WI38 (cell line): Measurements from ENCODE around the gene SERTAD1.

Experiments
- H3K4me3 ChIP-seq: 2 replicates; pipeline ENCODE4 v1.5.1; 2011; ENCODE audit warnings: low read depth, mild to moderate bottlenecking, control low read depth, low read length
- TF ChIP-seq, protein P1 (sequence below): IDR thresholded peaks from 2 replicates; pipeline ENCODE4 v1.5.1; 2012; ENCODE audit warnings: low read depth, mild to moderate bottlenecking, control low read depth, low read length

SERTAD1 gene

DNA sequence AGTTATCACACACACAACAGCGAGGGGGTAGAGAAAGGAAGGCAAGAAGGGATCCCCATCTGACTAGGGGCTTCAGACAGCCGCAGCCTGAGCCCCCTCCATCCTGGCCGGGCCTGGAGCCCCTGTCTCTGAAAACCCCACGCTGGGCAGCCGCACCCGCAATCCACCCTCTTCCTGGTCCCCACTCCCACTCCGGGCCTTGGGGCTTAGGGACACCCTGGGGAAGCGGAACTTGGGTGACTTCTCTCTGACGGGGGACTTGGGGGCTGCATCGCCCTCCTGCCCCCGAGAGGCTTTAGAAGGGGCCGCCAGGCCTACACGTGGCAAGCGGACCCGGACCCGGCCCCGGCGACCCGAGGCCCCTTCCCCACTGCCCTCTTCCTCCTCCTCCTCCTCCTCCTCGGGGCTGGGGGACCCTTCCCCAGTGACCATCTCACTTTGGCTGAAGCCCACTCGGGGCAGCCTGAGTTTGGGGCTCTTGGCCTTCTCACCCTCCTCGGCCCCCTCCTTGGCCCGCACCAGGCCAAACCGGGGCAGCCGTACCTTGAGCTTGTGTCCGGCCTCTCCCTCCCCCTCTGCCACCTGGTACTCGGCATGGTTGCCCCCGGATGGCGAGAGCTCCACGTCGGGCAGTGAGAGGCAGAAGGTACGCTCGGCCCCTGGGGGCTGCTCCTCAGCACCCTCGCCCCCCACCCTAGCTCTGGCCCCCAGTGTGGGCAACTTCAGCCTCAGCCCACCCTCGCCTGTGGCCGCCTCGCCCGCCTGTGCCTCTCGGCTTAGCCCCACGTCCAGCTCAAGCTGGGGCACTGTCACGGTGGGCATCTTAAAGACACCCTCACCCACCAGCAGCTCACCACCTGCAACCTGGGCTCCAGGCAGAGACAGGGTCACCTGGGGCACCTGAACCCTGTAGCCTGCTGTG is 31.6 kb downstream of the SERTAD1 start:
- TF ChIP-seq, protein P1, sequence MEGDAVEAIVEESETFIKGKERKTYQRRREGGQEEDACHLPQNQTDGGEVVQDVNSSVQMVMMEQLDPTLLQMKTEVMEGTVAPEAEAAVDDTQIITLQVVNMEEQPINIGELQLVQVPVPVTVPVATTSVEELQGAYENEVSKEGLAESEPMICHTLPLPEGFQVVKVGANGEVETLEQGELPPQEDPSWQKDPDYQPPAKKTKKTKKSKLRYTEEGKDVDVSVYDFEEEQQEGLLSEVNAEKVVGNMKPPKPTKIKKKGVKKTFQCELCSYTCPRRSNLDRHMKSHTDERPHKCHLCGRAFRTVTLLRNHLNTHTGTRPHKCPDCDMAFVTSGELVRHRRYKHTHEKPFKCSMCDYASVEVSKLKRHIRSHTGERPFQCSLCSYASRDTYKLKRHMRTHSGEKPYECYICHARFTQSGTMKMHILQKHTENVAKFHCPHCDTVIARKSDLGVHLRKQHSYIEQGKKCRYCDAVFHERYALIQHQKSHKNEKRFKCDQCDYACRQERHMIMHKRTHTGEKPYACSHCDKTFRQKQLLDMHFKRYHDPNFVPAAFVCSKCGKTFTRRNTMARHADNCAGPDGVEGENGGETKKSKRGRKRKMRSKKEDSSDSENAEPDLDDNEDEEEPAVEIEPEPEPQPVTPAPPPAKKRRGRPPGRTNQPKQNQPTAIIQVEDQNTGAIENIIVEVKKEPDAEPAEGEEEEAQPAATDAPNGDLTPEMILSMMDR = no peak
- H3K4me3 ChIP-seq = no peak overlapping the region

DNA sequence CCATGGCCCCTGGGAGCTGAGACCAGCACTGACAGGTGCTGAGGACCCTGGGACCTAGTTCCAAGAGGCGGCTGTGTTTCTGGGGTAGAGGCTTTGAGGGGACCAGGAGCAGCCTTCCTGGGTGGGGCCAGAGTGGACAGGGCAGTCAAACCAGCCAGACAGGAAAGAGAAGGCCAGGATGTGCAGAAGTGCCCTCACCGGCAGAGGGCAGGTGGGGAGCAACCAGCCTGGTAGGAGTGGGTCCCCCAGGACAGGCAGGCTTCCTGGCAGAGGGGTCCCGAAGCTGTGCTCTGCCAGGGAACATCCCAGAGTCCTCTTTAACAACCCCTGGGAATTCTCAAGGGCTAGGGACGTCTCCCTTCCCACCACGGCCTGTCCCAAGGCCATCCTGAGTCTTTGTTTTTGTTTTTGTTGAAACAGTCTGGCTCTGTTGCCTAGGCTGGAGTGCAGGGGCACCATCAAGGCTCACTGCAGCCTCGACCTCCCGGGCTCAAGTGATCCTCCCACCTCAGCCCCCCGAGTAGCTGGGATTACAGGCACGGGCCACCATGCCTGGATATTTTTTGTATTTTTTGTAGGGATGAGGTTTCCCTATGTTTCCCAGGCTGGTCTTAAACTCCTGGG is 32.8 kb downstream of the SERTAD1 start:
- TF ChIP-seq, protein P1 = no peak

DNA sequence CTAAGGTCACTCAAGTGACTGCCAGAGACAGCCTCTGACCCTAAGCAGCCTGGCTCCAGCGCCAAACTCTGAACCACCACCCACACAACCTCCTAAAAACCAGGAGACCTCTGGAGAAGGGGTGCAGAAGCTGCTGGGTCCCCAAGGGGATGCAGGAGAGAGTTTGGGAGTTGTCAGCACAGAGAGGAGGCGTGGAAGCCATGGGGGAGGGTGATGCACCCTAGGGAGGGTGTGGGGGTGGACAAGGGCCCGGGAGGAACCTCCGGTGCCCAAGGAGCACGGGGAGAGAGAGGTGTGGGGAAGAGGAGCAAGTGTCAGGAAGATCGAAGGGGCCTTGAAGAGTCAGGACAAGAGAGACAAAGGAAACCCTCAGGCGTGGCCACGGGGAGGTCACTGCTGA is 33.7 kb downstream of the SERTAD1 start:
- H3K4me3 ChIP-seq = no peak overlapping the region
- TF ChIP-seq, protein P1 = no peak

More for the DNA sequence above, 32.8 kb downstream of the SERTAD1 start:
- no peak overlapping the region for H3K4me3 ChIP-seq

DNA sequence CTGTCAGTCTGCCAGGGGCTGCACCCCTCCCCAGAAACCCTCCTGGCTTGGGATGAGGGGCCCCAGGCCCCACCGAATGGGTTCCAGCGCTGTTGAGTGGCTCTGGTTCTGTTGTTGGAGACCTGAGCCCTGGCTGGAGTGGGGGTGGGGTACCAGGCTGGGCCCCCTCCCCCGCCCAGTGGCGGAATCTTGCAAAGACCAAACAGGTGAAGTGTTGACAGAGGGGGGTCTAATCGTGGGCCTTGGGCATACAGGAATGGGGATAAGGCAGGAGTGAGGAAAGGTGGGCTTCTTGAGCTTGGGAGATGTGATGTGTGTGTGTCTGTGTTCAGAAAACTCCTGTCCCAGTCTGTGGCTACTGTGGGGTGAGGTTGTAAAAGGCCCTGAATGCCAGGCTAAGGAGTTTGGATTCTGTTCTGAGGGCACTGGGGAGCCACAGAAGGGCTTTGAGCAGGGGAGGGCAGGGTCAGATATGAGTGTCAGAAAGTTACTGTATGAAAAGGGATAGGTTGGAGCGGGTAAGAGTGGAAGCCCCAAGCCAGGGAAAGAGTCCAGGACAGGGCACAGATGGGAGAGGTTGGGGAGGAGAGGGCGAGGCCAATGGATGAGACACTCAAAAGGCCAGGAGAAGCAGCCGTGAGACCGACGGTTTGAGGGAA is 35.6 kb downstream of the SERTAD1 start, which contains the start of gene HIPK4:
TSS of gene HIPK4 (minus strand) at position 98 of the 659 bp plus-strand sequence. CDS start 279 bp downstream, outside the sequence.
- no peak within 1 kb of the TSS for H3K4me3 ChIP-seq
- TF ChIP-seq, protein P1 = no peak

DNA sequence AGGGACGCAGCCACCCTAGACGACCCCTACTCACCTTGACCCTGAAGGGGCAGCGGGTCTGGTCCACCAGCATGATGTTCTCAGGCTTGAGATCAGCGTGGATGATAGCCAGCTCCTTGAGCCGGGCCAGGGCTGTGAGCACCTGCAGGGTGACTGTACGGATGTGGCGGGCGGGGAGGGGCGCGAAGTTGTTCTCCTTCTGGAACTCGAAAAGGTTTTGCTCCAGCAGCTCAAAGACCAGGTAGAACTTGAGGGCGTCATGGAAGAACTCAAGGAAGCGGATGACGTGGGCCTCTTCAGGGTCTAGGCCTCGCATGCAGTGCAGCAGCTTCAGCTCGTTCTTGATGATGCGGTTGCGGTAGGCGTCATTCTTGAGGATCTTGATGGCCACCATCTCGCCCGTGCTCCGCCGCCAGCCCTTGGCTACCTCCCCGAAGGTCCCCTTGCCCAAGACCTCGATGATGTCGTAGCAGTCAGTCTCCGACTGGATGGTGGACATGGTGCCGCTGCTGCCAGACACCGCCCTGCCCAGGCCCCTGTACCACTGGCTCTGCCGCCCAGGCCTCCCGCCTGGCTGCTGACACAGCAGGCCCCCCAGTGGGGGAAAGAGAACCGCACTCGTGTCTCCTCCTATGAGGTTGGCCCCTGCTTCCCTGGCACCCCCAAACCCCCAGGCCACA is 36.2 kb downstream of the SERTAD1 start:
- H3K4me3 ChIP-seq = no peak overlapping the region
- TF ChIP-seq, protein P1 = no peak

DNA sequence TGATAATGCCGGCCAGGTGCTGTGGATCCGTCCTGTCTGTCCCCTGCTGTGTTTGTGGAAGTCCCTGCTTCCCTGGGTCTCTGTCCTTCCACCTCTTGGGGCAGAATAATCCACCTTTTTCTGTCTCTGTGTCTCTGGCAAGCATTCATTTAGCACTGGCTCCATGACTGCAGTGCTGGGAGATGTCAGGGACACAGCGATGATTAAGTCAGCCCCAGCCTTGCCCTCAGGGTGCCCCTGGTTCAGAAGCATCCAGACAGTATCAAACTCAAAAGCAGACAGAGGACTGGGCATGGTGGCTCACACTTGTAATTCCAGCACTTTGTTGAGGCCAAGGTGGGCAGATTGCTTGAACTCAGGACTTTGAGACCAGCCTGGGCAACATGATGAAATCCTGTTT is 37.3 kb downstream of the SERTAD1 start:
- TF ChIP-seq, protein P1 = no peak
- H3K4me3 ChIP-seq = no peak overlapping the region
